H9 (cell line): Measurements from ENCODE around the gene AVEN. TPM values are rescaled to one million over a fixed set of nuclear protein-coding genes. Genes with fewer than 3 reads are reported as not detected.

Experiments
- DNase-seq: peaks from one replicate; pipeline ENCODE4 v3.0.0-alpha.2; 2017
- H2AFZ ChIP-seq: one replicate; pipeline ENCODE4 v1.6.1; 2013; ENCODE audit warnings: mild to moderate bottlenecking, low read length, control low read depth, moderate library complexity
- H2AK5ac ChIP-seq: 2 replicates; pipeline ENCODE4 v1.6.1; 2013; ENCODE audit warnings: low read length, control low read depth, mixed read lengths; ENCODE audit not compliant: insufficient read length
- H2BK120ac ChIP-seq: one replicate; pipeline ENCODE4 v1.6.1; 2013; ENCODE audit warnings: low read depth, mild to moderate bottlenecking, low read length, control low read depth, inconsistent platforms; ENCODE audit not compliant: poor library complexity, severe bottlenecking
- H2BK12ac ChIP-seq: 2 replicates; pipeline ENCODE4 v1.6.1; 2013; ENCODE audit warnings: low read length, control low read depth, mixed read lengths, low read depth; ENCODE audit not compliant: insufficient read length
- H2BK15ac ChIP-seq: 2 replicates; pipeline ENCODE4 v1.6.1; 2013; ENCODE audit warnings: low read depth, low read length, control low read depth
- H2BK20ac ChIP-seq: one replicate; pipeline ENCODE4 v1.6.1; 2013; ENCODE audit warnings: low read depth, mild to moderate bottlenecking, low read length, control low read depth, inconsistent platforms; ENCODE audit not compliant: poor library complexity, severe bottlenecking
- H2BK5ac ChIP-seq: 2 replicates; pipeline ENCODE4 v1.6.1; 2013; ENCODE audit warnings: low read length, control low read depth, mixed read lengths; ENCODE audit not compliant: insufficient read length
- H3K14ac ChIP-seq: 2 replicates; pipeline ENCODE4 v1.6.1; 2013; ENCODE audit warnings: low read length, control low read depth; ENCODE audit not compliant: insufficient read depth
- H3K18ac ChIP-seq: 2 replicates; pipeline ENCODE4 v1.6.1; 2013; ENCODE audit warnings: low read depth, mild to moderate bottlenecking, mixed read lengths, low read length, control low read depth; ENCODE audit not compliant: insufficient read length
- H3K23ac ChIP-seq: 2 replicates; pipeline ENCODE4 v1.6.1; 2013; ENCODE audit warnings: low read length, control low read depth, mixed read lengths, low read depth; ENCODE audit not compliant: insufficient read length
- H3K23me2 ChIP-seq: 2 replicates; pipeline ENCODE4 v1.6.1; 2013; ENCODE audit warnings: low read depth, mild to moderate bottlenecking, mixed read lengths, low read length, control low read depth; ENCODE audit not compliant: insufficient read length, poor library complexity, severe bottlenecking
- H3K27ac ChIP-seq: 2 replicates; pipeline ENCODE4 v1.5.1; 2013; ENCODE audit warnings: low read length, control low read depth, mixed read lengths, low read depth; ENCODE audit not compliant: insufficient read length
- H3K27me3 ChIP-seq: 2 replicates; pipeline ENCODE4 v1.6.1; 2013; ENCODE audit warnings: low read length, control low read depth, inconsistent platforms; ENCODE audit not compliant: insufficient read depth
- H3K4ac ChIP-seq: 2 replicates; pipeline ENCODE4 v1.6.1; 2013; ENCODE audit warnings: low read depth, mild to moderate bottlenecking, control low read depth, inconsistent platforms, low read length, moderate library complexity
- H3K4me1 ChIP-seq: 2 replicates; pipeline ENCODE4 v1.6.1; 2013; ENCODE audit warnings: low read length, control low read depth, inconsistent platforms; ENCODE audit not compliant: insufficient read depth
- H3K4me2 ChIP-seq: 2 replicates; pipeline ENCODE4 v1.6.1; 2013; ENCODE audit warnings: low read length, control low read depth, mixed read lengths; ENCODE audit not compliant: insufficient read length, insufficient read depth
- H3K56ac ChIP-seq: 2 replicates; pipeline ENCODE4 v1.6.1; 2013; ENCODE audit warnings: low read depth, mild to moderate bottlenecking, mixed read lengths, low read length, control low read depth; ENCODE audit not compliant: insufficient read length
- H3K79me1 ChIP-seq: 2 replicates; pipeline ENCODE4 v1.6.1; 2013; ENCODE audit warnings: low read depth, mild to moderate bottlenecking, moderate library complexity, low read length, control low read depth, inconsistent platforms; ENCODE audit not compliant: insufficient read depth, poor library complexity, severe bottlenecking
- H3K79me2 ChIP-seq: 2 replicates; pipeline ENCODE4 v1.6.1; 2013; ENCODE audit warnings: low read length, control low read depth, inconsistent platforms; ENCODE audit not compliant: insufficient read depth
- H3K9ac ChIP-seq: 2 replicates; pipeline ENCODE4 v1.6.1; 2013; ENCODE audit warnings: low read length, control low read depth, mixed read lengths; ENCODE audit not compliant: insufficient read length; ENCODE audit errors: extremely low read depth
- H3K9me3 ChIP-seq: one replicate; pipeline ENCODE4 v1.6.1; 2013; ENCODE audit warnings: low read depth, low read length, inconsistent platforms; ENCODE audit not compliant: control insufficient read depth
- H3T11ph ChIP-seq: one replicate; pipeline ENCODE4 v1.6.1; 2013; ENCODE audit warnings: mild to moderate bottlenecking, low read length, control low read depth, inconsistent platforms
- H4K20me1 ChIP-seq: one replicate; pipeline ENCODE4 v1.6.1; 2013; ENCODE audit not compliant: control insufficient read depth, insufficient read length, insufficient read depth
- H4K5ac ChIP-seq: 2 replicates; pipeline ENCODE4 v1.6.1; 2013; ENCODE audit warnings: low read depth, mild to moderate bottlenecking, mixed read lengths, low read length, control low read depth; ENCODE audit not compliant: insufficient read length
- H4K8ac ChIP-seq: replicated peaks from 2 replicates; pipeline ENCODE4 v1.6.1; 2013; ENCODE audit warnings: low read length, control low read depth, mixed read lengths, low read depth; ENCODE audit not compliant: insufficient read length
- H4K91ac ChIP-seq: 2 replicates; pipeline ENCODE4 v1.6.1; 2013; ENCODE audit warnings: low read depth, mild to moderate bottlenecking, moderate library complexity, mixed read lengths, low read length, control low read depth; ENCODE audit not compliant: insufficient read length
- H3K27ac Mint-ChIP-seq, 3 experiments: 2 replicates in 2 of 3; 3 replicates in 1 of 3; pipeline ENCODE4 v1.8.0; 2020 to 2021; ENCODE audit warnings: mixed read lengths in 3 of 3, mild to moderate bottlenecking in 1 of 3, moderate library complexity in 1 of 3
- H3K27me3 Mint-ChIP-seq: 2 replicates; pipeline ENCODE4 v1.8.0; 2021; ENCODE audit warnings: low read depth, mild to moderate bottlenecking, moderate library complexity, mixed read lengths
- H3K36me3 Mint-ChIP-seq, 3 experiments: 2 replicates in 2 of 3; 3 replicates in 1 of 3; pipeline ENCODE4 v1.8.0; 2020 to 2021; ENCODE audit warnings: low read depth in 3 of 3, mixed read lengths in 3 of 3; ENCODE audit not compliant: insufficient read depth in 1 of 3
- H3K4me1 Mint-ChIP-seq, 2 experiments: 2 replicates each; pipeline ENCODE4 v1.8.0; 2020; ENCODE audit warnings: mixed read lengths in 2 of 2
- H3K4me3 Mint-ChIP-seq, 2 experiments: 2 replicates in 1 of 2; 3 replicates in 1 of 2; pipeline ENCODE4 v1.8.0; 2020 to 2021; ENCODE audit warnings: mild to moderate bottlenecking in 2 of 2, mixed read lengths in 2 of 2, moderate library complexity in 1 of 2
- H3K9me3 Mint-ChIP-seq, 2 experiments: 2 replicates in 1 of 2; 3 replicates in 1 of 2; pipeline ENCODE4 v1.8.0; 2020; ENCODE audit warnings: mild to moderate bottlenecking in 2 of 2, mixed read lengths in 2 of 2, moderate library complexity in 1 of 2
- WGBS: extraction: QIAGEN DNeasy Blood & Tissue Kit; methylation state at CpG from one replicate; pipeline ENCODE4 v1.1.7; 2013; ENCODE audit warnings: missing lambda C conversion rate, low lambda C conversion rate, mixed read lengths; ENCODE audit not compliant: insufficient read length; ENCODE audit errors: extremely low coverage; 5-methylcytosine and 5-hydroxymethylcytosine counted together
- total RNA-seq: library from RNA; stranded (reverse); gene quantifications from 2 replicates; pipeline ENCODE4 v1.2.1, GENCODE V29; 2021
- TF ChIP-seq, protein P1 (sequence below): fragments of 200-600 bp; sonication (generic); conservative IDR thresholded peaks from 3 replicates; pipeline ENCODE4 v1.8.0; 2021; ENCODE audit warnings: antibody characterized with exemption, mild to moderate bottlenecking

AVEN gene
- total RNA-seq, 1 experiment from 2014 or later, result 16.1 TPM

DNA sequence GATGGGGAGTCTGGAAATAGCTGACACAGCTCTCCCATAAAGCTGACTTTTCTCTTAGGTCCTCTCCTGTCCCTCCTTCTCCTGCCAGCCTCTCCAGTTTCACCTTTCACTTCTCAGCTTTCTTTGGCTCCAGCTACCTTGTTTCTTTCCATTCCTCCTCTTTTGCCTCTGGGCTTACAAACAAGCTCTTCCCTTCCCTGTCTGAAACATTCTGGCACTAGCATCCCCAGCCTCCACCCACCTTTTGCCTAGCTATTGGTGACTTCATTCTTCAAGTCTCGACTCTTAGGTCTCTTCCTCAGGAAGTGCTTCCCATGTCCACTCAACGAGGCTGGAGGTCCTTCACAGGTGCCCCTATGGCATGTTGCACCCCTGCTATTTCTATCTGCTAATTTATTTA, 20.5 kb upstream of the AVEN start:
- no peak for DNase-seq
- Histone ChIP-seq H3K79me1 (no peaks in the 10 kb centered on the region), H3K4ac (no peak overlapping the region), H2BK5ac (no peak overlapping the region), H3K9me3 (no peaks in the 10 kb centered on the region), H2BK12ac (no peak overlapping the region), H4K91ac (no peak overlapping the region), H3K4me1 (no peaks in the 10 kb centered on the region), H3K27ac (no peak overlapping the region), H3K56ac (no peak overlapping the region), H2AK5ac (no peak overlapping the region), H3K23me2 (no peaks in the 10 kb centered on the region), H3K9ac (no peak overlapping the region), H2AFZ (no peak overlapping the region), H3K23ac (no peak overlapping the region), H3T11ph (no peak overlapping the region), H2BK15ac (no peak overlapping the region), H3K79me2 (no peaks in the 10 kb centered on the region), H2BK120ac (no peak overlapping the region), H2BK20ac (no peak overlapping the region), H3K4me2 (no peak overlapping the region), H3K18ac (no peak overlapping the region), H3K14ac (no peak overlapping the region), H4K5ac (no peak overlapping the region), H3K27me3 (no peaks in the 10 kb centered on the region), H4K20me1 (no peaks in the 10 kb centered on the region), H4K8ac (no peak overlapping the region)
- WGBS, result no CpG with 5 or more reads among the region's 2 CpGs
- Mint-ChIP-seq H3K4me3 (no peak overlapping the region), H3K27me3 (no peaks in the 10 kb centered on the region), H3K9me3 (no peaks in the 10 kb centered on the region), H3K36me3 (no peaks in the 10 kb centered on the region), H3K27ac (no peak overlapping the region), H3K4me1 (no peaks in the 10 kb centered on the region)
- TF ChIP-seq, protein P1, sequence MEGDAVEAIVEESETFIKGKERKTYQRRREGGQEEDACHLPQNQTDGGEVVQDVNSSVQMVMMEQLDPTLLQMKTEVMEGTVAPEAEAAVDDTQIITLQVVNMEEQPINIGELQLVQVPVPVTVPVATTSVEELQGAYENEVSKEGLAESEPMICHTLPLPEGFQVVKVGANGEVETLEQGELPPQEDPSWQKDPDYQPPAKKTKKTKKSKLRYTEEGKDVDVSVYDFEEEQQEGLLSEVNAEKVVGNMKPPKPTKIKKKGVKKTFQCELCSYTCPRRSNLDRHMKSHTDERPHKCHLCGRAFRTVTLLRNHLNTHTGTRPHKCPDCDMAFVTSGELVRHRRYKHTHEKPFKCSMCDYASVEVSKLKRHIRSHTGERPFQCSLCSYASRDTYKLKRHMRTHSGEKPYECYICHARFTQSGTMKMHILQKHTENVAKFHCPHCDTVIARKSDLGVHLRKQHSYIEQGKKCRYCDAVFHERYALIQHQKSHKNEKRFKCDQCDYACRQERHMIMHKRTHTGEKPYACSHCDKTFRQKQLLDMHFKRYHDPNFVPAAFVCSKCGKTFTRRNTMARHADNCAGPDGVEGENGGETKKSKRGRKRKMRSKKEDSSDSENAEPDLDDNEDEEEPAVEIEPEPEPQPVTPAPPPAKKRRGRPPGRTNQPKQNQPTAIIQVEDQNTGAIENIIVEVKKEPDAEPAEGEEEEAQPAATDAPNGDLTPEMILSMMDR, result no peak
